Fibroblast of skin of abdomen (primary cell): Measurements from ENCODE around the gene C6orf118.

Experiments
- DNase-seq: peaks from one replicate; pipeline ENCODE4 v3.0.0-alpha.2; 2013

Gene C6orf118

GRCh38 chr6:165244524-165245247 is 64.7 kb downstream of the C6orf118 start:
- no peak for DNase-seq

DNA sequence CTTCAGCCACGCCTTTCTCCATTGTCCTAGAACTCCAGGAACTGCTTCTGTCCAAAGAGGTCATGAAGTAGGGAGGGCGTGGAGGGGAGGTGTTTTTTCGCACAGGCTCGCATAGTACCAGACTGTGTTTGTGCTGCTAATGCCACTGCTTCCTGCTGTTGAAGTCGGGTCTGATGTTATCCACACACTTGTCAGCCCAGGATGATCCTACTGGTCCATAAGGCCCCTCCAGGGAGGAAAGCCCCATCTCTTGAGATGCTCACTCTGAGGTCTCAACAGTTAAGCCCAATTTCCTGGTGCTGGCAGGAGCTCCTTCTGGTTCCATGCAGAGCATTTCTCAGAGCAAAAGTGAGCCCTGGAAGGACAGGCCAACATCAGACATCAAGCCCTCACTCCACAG is 65.6 kb downstream of the C6orf118 start:
- DNase-seq: no peak

DNA sequence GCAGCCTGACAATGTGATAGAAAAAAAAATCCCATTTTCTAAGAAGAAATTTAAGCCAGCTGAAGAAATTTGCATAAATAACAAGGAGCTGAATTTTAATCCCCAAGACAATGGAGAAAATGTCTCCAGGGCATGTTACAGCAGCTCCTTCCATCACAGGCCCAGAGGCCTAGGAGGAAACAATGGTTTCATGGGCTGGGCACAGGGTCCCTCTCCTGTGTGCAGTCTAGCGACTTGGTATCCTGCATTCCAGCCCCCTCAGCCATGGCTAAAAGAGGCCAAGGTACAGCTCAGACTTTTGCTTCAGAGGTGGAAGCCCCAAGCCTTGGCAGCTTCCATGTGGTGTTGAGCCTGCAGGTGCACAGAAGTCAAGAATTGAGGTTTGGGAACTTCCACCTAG is 73.1 kb downstream of the C6orf118 start:
- DNase-seq: no peak

- DNase-seq: no peak
Observed at GRCh38 chr6:165232731-165233488, 76.5 kb downstream of the C6orf118 start.

GRCh38 chr6:165231581-165232561 is 77.5 kb downstream of the C6orf118 start:
- DNase-seq: peak; percentile 44

DNA sequence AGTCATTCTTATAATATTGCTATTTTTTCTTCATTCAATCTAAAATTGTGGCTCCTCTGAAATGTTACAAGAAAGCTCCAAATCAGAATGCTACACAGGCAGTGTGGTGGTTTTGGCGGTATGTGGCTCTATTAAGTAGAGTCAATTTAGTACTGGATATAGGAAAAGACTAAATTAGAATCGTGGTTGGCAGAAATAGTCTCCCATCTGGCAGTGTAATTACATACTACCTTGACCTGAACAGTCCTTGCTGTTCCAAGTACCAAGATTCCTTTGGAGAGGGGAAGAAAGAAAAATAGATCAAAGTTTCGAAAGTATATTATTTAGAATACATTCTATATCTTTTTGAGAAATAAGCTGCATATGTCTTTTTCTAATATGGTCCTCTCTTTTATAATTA is 78.2 kb downstream of the C6orf118 start:
- DNase-seq: no peak
